GM23338 (cell line): ENCODE measurements around the gene GRB14. TPM values are rescaled to one million over a fixed set of nuclear protein-coding genes. Genes with fewer than 3 reads are reported as not detected.

Source experiments
- ATAC-seq: fragments of 200-7000 bp; cut with Tn5 transposase; 3 replicates; pipeline ENCODE4 v1.9.1; 2020
- DNase-seq: peaks from one replicate; pipeline ENCODE4 v3.0.0-alpha.2; 2015; ENCODE audit warnings: low spot score
- H2AFZ ChIP-seq: fragments of 200-600 bp; sonication (generic); 2 replicates; pipeline ENCODE4 v1.8.0; 2016; ENCODE audit warnings: antibody characterized with exemption, mild to moderate bottlenecking, moderate library complexity
- H3F3A ChIP-seq: fragments of 200-600 bp; sonication (generic); replicated peaks from 2 replicates; pipeline ENCODE4 v1.8.0; 2017; ENCODE audit warnings: antibody characterized with exemption, mixed run types, low read depth
- H3K27ac ChIP-seq: fragments of 200-600 bp; sonication (generic); 2 replicates; pipeline ENCODE4 v1.6.1; 2016; ENCODE audit warnings: low read depth
- H3K27me3 ChIP-seq: fragments of 200-600 bp; sonication (generic); 2 replicates; pipeline ENCODE4 v1.8.0; 2016; ENCODE audit warnings: mild to moderate bottlenecking, mixed run types, moderate library complexity; ENCODE audit not compliant: insufficient read depth
- H3K36me3 ChIP-seq: fragments of 200-600 bp; sonication (generic); 2 replicates; pipeline ENCODE4 v1.8.0; 2016; ENCODE audit warnings: mild to moderate bottlenecking; ENCODE audit not compliant: insufficient read depth
- H3K4me1 ChIP-seq: fragments of 200-600 bp; sonication (generic); 2 replicates; pipeline ENCODE4 v1.8.0; 2016; ENCODE audit warnings: mild to moderate bottlenecking, moderate library complexity; ENCODE audit not compliant: insufficient read depth
- H3K4me2 ChIP-seq: fragments of 200-600 bp; sonication (generic); 2 replicates; pipeline ENCODE4 v1.7.1; 2017; ENCODE audit warnings: mixed run types
- H3K4me3 ChIP-seq: fragments of 200-600 bp; sonication (generic); 2 replicates; pipeline ENCODE4 v1.6.1; 2016; ENCODE audit warnings: mixed run types
- H3K79me2 ChIP-seq: fragments of 200-600 bp; sonication (generic); replicated peaks from 2 replicates; pipeline ENCODE4 v1.8.0; 2017; ENCODE audit warnings: mild to moderate bottlenecking; ENCODE audit not compliant: insufficient read depth
- H3K9me2 ChIP-seq: fragments of 200-600 bp; sonication (generic); 2 replicates; pipeline ENCODE4 v1.8.0; 2017; ENCODE audit not compliant: insufficient read depth
- H4K20me1 ChIP-seq: fragments of 200-600 bp; sonication (generic); replicated peaks from 2 replicates; pipeline ENCODE4 v1.8.0; 2017; ENCODE audit warnings: mild to moderate bottlenecking; ENCODE audit not compliant: insufficient read depth
- H3K27ac Mint-ChIP-seq: 2 replicates; pipeline ENCODE4 v1.8.0; 2020; ENCODE audit warnings: inconsistent platforms, mild to moderate bottlenecking, moderate library complexity, mixed read lengths
- H3K27me3 Mint-ChIP-seq: 3 replicates; pipeline ENCODE4 v1.8.0; 2022; ENCODE audit warnings: low read depth, mild to moderate bottlenecking, moderate library complexity, mixed read lengths, inconsistent platforms; ENCODE audit not compliant: insufficient read depth, poor library complexity
- H3K36me3 Mint-ChIP-seq: 3 replicates; pipeline ENCODE4 v1.8.0; 2021; ENCODE audit warnings: low read depth, mild to moderate bottlenecking, inconsistent platforms, moderate library complexity, mixed read lengths
- H3K4me1 Mint-ChIP-seq: 3 replicates; pipeline ENCODE4 v1.8.0; 2020; ENCODE audit warnings: mild to moderate bottlenecking, inconsistent platforms, mixed read lengths
- H3K4me3 Mint-ChIP-seq: 3 replicates; pipeline ENCODE4 v1.8.0; 2021; ENCODE audit warnings: moderate library complexity, mild to moderate bottlenecking, inconsistent platforms, mixed read lengths
- H3K9me3 Mint-ChIP-seq: 3 replicates; pipeline ENCODE4 v1.8.0; 2020; ENCODE audit warnings: moderate library complexity, mild to moderate bottlenecking, inconsistent platforms, mixed read lengths
- CREB1 ChIP-seq: fragments of 250-450 bp; sonication (Bioruptor Pico); IDR thresholded peaks from 2 replicates; pipeline ENCODE4 v1.5.0; 2020; ENCODE audit warnings: low read depth, mild to moderate bottlenecking, moderate library complexity
- CTCF ChIP-seq, 2 experiments: fragments of 200-600 bp in 1 of 2; sonication (generic) in 1 of 2; conservative IDR thresholded peaks; 2 replicates each; pipeline versions ENCODE4 v1.5.1 to v1.6.1; 2016 to 2017; ENCODE audit warnings: antibody characterized with exemption in 2 of 2, low read depth in 2 of 2, mild to moderate bottlenecking in 2 of 2, moderate library complexity in 1 of 2
- ETS1 ChIP-seq: IDR thresholded peaks from 2 replicates; pipeline ENCODE4 v1.6.1; 2016; ENCODE audit warnings: antibody characterized with exemption
- EZH2phosphoT487 ChIP-seq: fragments of 200-600 bp; sonication (generic); IDR thresholded peaks from one replicate; pipeline ENCODE4 v1.8.1; 2018; ENCODE audit warnings: antibody characterized with exemption; ENCODE audit not compliant: unreplicated experiment
- JUNB ChIP-seq: IDR thresholded peaks from one replicate; pipeline ENCODE4 v1.6.1; 2016; ENCODE audit warnings: antibody characterized with exemption; ENCODE audit not compliant: unreplicated experiment
- NANOG ChIP-seq: IDR thresholded peaks from 2 replicates; pipeline ENCODE4 v1.6.1; 2016; ENCODE audit warnings: antibody characterized with exemption, borderline replicate concordance
- POLR2AphosphoS5 ChIP-seq: IDR thresholded peaks from 2 replicates; pipeline ENCODE4 v1.6.1; 2016; ENCODE audit warnings: antibody characterized with exemption, low read depth
- STAT1 ChIP-seq: IDR thresholded peaks from one replicate; pipeline ENCODE4 v1.6.1; 2016; ENCODE audit warnings: antibody characterized with exemption; ENCODE audit not compliant: unreplicated experiment
- ZNF114 ChIP-seq: fragments of 250-450 bp; sonication (Bioruptor Pico); IDR thresholded peaks from 2 replicates; pipeline ENCODE4 v1.5.0; 2020; ENCODE audit warnings: mild to moderate bottlenecking, moderate library complexity
- ZNF462 ChIP-seq: fragments of 250-450 bp; sonication (Bioruptor Pico); IDR thresholded peaks from 2 replicates; pipeline ENCODE4 v1.5.0; 2020; ENCODE audit warnings: mild to moderate bottlenecking, moderate library complexity
- polyA plus RNA-seq: library from polyadenylated mRNA; unstranded; fragments of >200 nt; fragmentation: Nextera tagmentation; extraction: Ambion mirVana; gene quantifications from 2 replicates; pipeline ENCODE4 v1.2.1, GENCODE V29; 2016
- total RNA-seq: library from RNA; depleted of rRNA; stranded (reverse); fragments of >200 nt; shearing (Covaris generic); gene quantifications from 2 replicates; pipeline ENCODE4 v1.2.3, GENCODE V29; 2014

Gene GRB14
- total and polyA plus RNA-seq, 2 experiments from 2014 or later, result 16.0 to 28.9 TPM

GRCh38 chr2:164453656-164454305 is 167.5 kb downstream of the GRB14 start (continued):
- TF ChIP-seq ETS1 (no peak), JUNB (no peak)

GRCh38 chr2:164450278-164450677 is 171.0 kb downstream of the GRB14 start:
- Histone ChIP-seq H3K79me2 (no peaks in the 10 kb centered on the region), H3K27ac (no peak overlapping the region), H3K4me2 (no peak overlapping the region), H3K27me3 (no peaks in the 10 kb centered on the region), H4K20me1 (no peaks in the 10 kb centered on the region), H3K4me3 (no peak overlapping the region), H2AFZ (no peak overlapping the region), H3K36me3 (no peaks in the 10 kb centered on the region), H3K4me1 (peaks cover 13% of the 10 kb centered on the region), H3K9me2 (0 out of 2 replicates have a peak, but pooled peaks cover 3% of the 10 kb centered on the region), H3F3A (no peaks in the 10 kb centered on the region)
- DNase-seq (no peak), ATAC-seq (no peak)
- Mint-ChIP-seq H3K9me3 (no peaks in the 10 kb centered on the region), H3K36me3 (no peaks in the 10 kb centered on the region), H3K4me1 (peaks cover 7% of the 10 kb centered on the region; the same call in 2 of the 3 replicates), H3K27ac (no peak overlapping the region), H3K27me3 (peaks cover 4% of the 10 kb centered on the region), H3K4me3 (no peak overlapping the region)
- TF ChIP-seq EZH2phosphoT487, result no peak

GRCh38 chr2:164449706-164450105 is 171.6 kb downstream of the GRB14 start:
- Histone ChIP-seq H3K79me2 (no peaks in the 10 kb centered on the region), H3F3A (no peaks in the 10 kb centered on the region), H3K27me3 (no peaks in the 10 kb centered on the region), H3K4me1 (peaks cover 13% of the 10 kb centered on the region), H4K20me1 (no peaks in the 10 kb centered on the region), H2AFZ (0 out of 2 replicates have a peak overlapping the region, but pooled peaks have one; percentile 34), H3K4me3 (no peak overlapping the region), H3K27ac (no peak overlapping the region), H3K9me2 (0 out of 2 replicates have a peak, but pooled peaks cover 3% of the 10 kb centered on the region), H3K36me3 (no peaks in the 10 kb centered on the region), H3K4me2 (no peak overlapping the region)
- peaks cover 7% of the 10 kb centered on the region; the same call in 2 of the 3 replicates for H3K4me1 Mint-ChIP-seq
- H3K36me3 Mint-ChIP-seq, result no peaks in the 10 kb centered on the region
- DNase-seq (no peak), ATAC-seq (no peak)
- peaks cover 4% of the 10 kb centered on the region for H3K27me3 Mint-ChIP-seq
- no peaks in the 10 kb centered on the region for H3K9me3 Mint-ChIP-seq
- H3K4me3 Mint-ChIP-seq, result no peak overlapping the region
- no peak overlapping the region for H3K27ac Mint-ChIP-seq
- TF ChIP-seq ZNF462 (CRISPR knock-in tag) (no peak), ZNF114 (CRISPR knock-in tag) (no peak), STAT1 (no peak), POLR2AphosphoS5 (no peak), CTCF (conservative IDR thresholded peaks at IDR 0.05; ENCODE audit: low read depth in 2 of 2) (no peak), CREB1 (CRISPR knock-in tag) (no peak), NANOG (no peak)
